DMS53 treated with DMSO at 0.1 percent for 48 hours (cell line): ENCODE results near the gene ABCC12.
A peak's percentile ranks its signal among the peaks of the same experiment; 100 is the strongest.
"Not testable (repeated sequence)": the region's sequence is repeated elsewhere in the genome, so short reads cannot be mapped to it uniquely, and the experiment has no call there.

Experiments
- DNase-seq: peaks from one replicate; lab custom pipeline; 2025; ENCODE audit not compliant: unreplicated experiment; lab: John Stamatoyannopoulos, UW

ABCC12 gene

DNA sequence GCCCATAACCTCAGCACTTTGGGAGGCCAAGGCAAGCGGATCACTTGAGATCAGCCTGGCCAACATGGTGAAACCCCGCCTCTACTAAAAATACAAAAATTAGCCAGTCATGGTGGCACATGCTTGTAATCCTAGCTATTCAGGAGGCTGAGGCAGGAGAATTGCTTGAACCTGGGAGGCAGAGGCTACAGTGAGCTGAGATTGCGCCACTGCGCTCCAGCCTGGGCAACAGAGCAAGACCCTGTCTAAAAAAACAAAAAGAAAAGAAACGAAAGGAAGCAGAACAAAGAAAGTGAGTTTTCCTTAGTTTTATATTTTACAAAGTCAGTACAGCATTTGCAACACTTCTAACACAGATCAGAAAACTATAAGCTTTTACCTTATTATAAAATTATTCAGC is 10.8 kb upstream of the ABCC12 start:
- not testable (repeated sequence) for DNase-seq

DNA sequence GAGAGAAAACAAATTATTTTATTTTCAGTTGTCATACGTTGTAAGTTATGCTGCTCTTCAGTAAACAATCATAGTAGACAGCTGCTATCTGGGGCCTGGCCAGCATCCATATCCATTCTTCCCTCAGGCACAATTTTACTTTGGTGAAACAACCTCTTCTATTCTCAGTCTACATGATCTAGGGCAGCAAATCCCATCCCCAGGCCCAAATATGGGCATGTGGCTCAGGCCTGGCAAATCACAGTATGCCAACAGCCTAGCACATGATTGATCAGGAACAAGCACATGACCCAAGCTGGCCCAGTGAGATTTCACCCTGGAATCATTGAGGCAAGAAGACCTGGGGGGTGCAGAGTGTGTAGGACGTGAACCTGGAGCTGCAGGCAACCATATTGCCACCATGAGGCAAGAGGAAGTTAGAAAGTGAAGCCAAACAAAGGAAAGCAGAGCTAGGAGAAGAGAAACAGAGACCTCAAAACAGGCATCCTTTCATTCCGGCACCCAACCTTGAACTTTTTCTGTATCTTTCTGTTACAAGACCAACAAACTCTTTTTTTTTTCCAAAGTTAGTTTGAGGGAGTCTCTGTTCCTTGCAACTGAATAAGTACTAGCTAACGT is 10.3 kb upstream of the ABCC12 start:
- no peak for DNase-seq

GRCh38 chr16:48164907-48165715 is 9.3 kb upstream of the ABCC12 start:
- DNase-seq = peak; percentile 59

GRCh38 chr16:48162839-48163410 is 7.1 kb upstream of the ABCC12 start:
- no peak for DNase-seq

DNA sequence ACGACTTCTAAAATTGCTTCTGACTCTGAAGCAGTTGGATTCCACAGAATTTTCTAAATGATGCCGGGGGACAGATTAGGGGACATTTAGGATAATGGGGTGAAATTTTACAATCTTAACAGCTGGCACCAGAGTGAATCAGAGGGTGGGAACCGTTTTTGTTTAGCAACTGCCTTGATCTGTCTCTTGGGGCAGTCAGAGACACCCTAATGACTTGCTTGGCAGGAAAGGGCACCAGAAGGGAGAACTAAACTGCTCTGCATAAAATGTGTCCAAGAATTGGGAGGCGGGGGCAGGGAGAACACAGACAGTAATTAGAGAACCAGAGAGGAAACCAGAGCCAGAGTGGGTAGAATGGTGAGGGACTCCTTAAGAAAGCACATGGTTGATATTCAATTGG is 6.1 kb upstream of the ABCC12 start:
- no peak for DNase-seq

DNA sequence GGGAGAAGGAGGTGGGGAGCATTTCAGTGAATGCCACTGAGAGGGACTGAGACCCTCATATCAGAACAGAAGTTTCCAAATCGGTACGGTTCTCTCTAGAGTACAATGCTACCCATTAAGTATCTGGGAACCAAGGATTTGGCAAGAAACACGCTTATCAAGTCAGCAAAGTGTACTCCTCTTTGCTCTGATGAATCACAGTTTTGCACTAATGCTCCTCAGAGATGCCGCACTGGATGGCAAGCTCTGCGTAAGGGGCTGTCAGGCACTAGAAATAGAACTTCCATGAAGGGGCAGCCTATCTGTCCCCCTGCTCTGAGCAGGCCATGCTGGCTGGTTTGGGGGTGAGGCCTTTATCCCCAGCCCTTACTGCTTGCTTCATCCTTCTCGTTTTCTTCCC is 4.8 kb upstream of the ABCC12 start:
- DNase-seq = no peak

GRCh38 chr16:48158296-48158695 is 2.5 kb upstream of the ABCC12 start:
- DNase-seq = no peak

DNA sequence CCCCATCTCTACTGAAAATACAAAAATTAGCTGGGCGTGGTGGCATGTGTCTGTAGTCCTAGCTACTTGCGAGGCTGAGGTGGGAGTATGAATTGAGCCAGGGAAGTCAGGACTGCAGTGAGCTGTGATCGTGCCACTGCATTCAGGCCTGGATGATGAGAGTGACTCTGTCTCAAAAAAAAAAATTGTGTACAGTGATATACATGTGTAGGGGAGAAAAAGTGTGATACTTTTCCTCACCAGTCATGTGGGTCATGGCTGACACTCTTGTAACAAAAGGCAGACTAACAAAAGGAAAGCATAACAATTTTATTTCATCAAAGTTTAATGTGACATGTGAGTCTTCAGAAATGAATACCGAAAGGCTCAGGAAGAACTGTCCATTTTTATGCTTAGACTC is 2.0 kb upstream of the ABCC12 start:
- DNase-seq = no peak

- DNase-seq = no peak
These were observed 1.5 kb upstream of the ABCC12 start for GRCh38 chr16:48157302-48157701.

DNA sequence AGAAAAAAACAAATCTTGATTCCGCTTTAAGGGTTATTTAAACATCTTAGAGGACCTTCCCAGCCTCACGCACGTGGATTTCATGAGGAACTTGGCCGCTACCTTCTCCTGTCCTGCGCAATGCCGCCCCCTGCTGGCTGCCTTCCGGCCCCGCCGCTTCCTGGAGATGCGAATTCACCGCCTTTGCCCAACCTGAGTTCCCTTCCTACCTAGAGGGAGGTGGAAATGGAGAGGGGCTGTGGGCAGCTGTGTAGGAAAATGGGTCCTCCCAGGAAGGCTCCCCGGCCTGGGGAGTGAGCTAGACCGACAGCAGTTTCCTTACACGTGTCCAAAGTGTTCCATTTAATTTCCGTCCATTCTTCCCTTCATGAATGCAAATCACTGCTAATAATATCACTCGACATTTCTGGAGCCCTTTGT is 1.0 kb upstream of the ABCC12 start:
- DNase-seq = peak; percentile 66

GRCh38 chr16:48153774-48154173 is 2.0 kb downstream of the ABCC12 start:
- no peak for DNase-seq

- no peak for DNase-seq
These were observed 3.6 kb downstream of the ABCC12 start for GRCh38 chr16:48152226-48152625.

GRCh38 chr16:48150707-48151106 is 5.1 kb downstream of the ABCC12 start:
- no peak for DNase-seq

GRCh38 chr16:48146710-48147109 is 9.1 kb downstream of the ABCC12 start:
- no peak for DNase-seq

DNA sequence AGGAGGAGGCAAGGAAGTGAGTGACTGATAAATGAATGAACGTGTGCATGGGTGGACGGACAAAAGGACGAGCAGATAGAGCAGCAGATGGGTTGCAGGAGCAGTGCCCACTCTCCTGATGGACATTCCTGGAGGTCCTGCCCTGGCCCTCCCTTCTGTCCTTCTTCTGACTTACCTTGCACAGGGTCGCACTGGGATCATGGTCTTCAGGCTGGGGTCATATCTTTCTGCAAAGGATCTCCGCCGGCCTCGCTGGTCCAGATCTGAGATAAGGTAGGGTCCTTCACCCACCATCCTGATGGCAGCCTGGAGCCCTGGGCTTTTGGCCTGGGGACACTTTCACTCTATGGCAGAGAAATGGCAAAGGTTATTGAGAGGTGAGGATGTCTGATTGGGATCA is 9.7 kb downstream of the ABCC12 start:
- no peak for DNase-seq

DNA sequence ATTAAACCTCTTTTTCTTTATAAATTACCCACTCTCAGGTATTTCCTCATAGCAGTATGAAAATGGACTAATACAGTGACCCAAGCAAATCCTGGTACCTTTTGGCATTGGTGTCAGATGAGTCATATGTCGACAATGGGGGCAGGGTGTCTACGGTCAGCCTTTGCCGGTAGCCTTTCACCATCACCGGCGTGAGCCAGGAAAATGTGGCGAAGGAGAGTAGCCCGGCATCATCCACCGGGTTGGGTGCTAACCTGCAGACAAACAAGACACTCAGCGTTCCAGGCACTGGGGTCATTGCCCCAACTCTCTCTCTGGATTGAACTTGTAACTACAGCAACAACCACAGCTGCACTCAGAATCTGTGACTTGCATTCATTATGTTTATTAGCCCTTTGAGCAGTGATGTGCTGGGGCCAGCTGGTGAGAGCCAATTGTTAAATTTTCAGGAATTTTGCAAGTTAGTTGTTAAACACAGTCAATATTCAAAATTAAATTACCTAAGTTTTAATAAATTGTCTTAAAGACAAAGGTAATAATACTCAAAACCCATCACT is 11.9 kb downstream of the ABCC12 start:
- DNase-seq = no peak

DNA sequence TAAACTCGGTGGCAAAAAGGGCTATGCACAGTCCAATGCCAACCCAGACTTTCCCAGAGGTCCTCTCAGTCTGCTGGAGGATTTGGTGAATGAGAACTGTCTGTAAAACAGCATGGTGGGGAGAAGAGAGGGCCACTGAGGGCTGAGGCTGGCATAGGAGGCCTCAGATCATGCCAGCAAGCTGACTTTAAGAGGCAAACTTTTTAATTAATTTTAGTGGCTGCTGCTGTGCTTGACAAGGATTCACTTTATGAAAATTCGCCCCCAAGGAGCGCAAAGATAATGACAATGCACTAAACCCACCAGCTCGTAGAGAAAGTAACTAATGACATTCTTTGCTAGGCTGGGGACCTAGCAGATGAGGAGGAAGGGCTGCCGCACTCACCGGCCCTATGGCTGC is 15.0 kb downstream of the ABCC12 start:
- no peak for DNase-seq

GRCh38 chr16:48139517-48139916 is 16.3 kb downstream of the ABCC12 start:
- no peak for DNase-seq

GRCh38 chr16:48138543-48138942 is 17.2 kb downstream of the ABCC12 start:
- DNase-seq = no peak

DNA sequence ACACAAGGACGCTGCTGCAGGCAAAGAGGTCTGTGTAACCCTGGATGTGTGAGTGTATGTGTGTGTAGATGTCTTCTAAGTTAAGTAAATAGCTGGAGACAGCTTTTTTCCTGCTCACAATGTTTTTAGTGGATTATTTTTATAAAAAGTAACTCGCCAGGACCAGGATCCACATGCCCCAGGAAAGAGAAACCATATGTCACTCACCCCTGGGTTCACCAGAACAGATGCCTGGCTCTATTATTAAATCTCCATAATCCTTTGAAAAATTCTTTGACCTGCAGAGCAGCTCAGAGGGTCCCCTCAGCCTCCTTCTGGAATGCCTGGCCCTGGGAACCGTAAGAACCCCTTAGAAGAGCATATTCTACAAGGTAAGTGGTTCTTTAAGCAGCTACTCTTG is 18.0 kb downstream of the ABCC12 start:
- DNase-seq = no peak

DNA sequence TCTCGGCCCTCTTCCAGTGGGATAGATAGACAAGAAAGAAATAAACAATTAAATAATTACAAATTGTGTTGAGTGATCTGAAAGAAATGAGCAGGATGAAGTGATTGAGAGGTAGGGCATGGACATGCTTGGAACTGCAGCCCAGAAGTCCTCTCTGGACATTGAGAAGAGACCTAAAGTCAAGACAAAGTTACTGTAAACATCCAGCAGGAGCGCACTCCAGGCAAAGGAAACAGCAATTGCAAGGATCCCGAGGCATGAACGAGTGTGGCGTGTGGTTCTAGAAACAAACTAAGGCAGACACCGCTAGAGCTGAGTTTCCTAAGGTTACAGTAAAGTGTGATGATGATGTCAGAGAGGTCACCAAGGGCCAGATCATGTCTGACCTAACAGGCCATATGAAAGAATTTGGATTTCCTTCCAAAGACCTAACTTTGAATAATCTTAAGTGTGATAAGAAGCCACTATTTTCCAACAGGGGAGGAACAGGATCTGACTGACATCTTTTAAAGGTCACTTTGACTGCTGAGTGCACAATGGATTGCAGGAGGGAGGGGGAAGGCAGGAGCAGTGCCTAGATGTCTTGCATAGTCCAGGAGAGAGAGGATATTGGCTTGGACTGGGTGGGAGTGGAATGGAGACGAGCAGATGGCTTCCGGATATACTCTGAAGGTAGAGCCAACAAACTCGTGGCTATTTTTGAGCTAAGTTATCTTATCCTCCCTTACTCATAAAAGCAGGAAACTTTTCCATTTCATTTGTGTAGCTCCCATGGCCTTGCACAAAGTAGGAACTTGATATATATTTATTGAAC is 19.0 kb downstream of the ABCC12 start:
- no peak for DNase-seq
